H1 (cell line): ENCODE results near the gene GLRX. TPM values are rescaled to one million over a fixed set of nuclear protein-coding genes. Genes with fewer than 3 reads are reported as not detected.

Experiments used
- BACH1 ChIP-seq: IDR thresholded peaks from 2 replicates; pipeline ENCODE4 v1.6.1; 2012; ENCODE audit warnings: low read length, improper control_type of control experiment
- CBX8 ChIP-seq: fragments of 300-800, 300-1000 bp; sonication (generic); IDR thresholded peaks from 2 replicates; pipeline ENCODE4 v1.7.1; 2016; ENCODE audit warnings: low read depth, low read length, borderline replicate concordance
- FOSL1 ChIP-seq: IDR thresholded peaks from 2 replicates; pipeline ENCODE4 v1.6.1; 2011; ENCODE audit warnings: mild to moderate bottlenecking, low read depth, low read length, moderate library complexity; ENCODE audit not compliant: insufficient read depth
- GTF2F1 ChIP-seq: IDR thresholded peaks from 2 replicates; pipeline ENCODE4 v1.6.1; 2012; ENCODE audit warnings: low read depth, low read length, improper control_type of control experiment, borderline replicate concordance
- JUND ChIP-seq: IDR thresholded peaks from 2 replicates; pipeline ENCODE4 v1.6.1; 2011; ENCODE audit warnings: mild to moderate bottlenecking, improper control_type of control experiment, low read length
- KDM5A ChIP-seq: fragments of 200-600 bp; IDR thresholded peaks from 2 replicates; pipeline ENCODE4 v1.7.1; 2012; ENCODE audit warnings: mild to moderate bottlenecking, low read length, inconsistent platforms, mixed read lengths
- MAFK ChIP-seq: IDR thresholded peaks from 2 replicates; pipeline ENCODE4 v1.6.1; 2012; ENCODE audit warnings: low read depth, mild to moderate bottlenecking, improper control_type of control experiment, low read length
- PHF8 ChIP-seq: fragments of 200-600 bp; sonication (generic); conservative IDR thresholded peaks from 2 replicates; pipeline ENCODE4 v1.7.1; 2012; ENCODE audit warnings: low read depth, mild to moderate bottlenecking, inconsistent platforms, low read length, moderate library complexity
- SIN3A ChIP-seq, 2 experiments: IDR thresholded peaks in 1 of 2; conservative IDR thresholded peaks in 1 of 2; 2 replicates each; pipeline ENCODE4 v1.6.1; 2011 to 2012; ENCODE audit warnings: low read length in 2 of 2, improper control_type of control experiment in 1 of 2, low read depth in 1 of 2, mild to moderate bottlenecking in 1 of 2
- SUZ12 ChIP-seq: fragments of 200-600 bp; sonication (generic); IDR thresholded peaks from 2 replicates; pipeline ENCODE4 v1.6.1; 2012; ENCODE audit warnings: mild to moderate bottlenecking, inconsistent platforms, low read length, moderate library complexity, mixed read lengths
- polyA plus RNA-seq, 7 experiments: library from polyadenylated mRNA; depleted of rRNA in 3 of 7; stranded (reverse) in 5 of 7; unstranded in 2 of 7; fragments of >200 nt in 5 of 7; fragments of 200-250 nt in 2 of 7; gene quantifications; 1 replicate in 5 of 7; 2 replicates in 1 of 7; 4 replicates in 1 of 7; pipeline versions ENCODE4 v1.2.1 to v1.2.3, GENCODE V29; 2011 to 2013; ENCODE audit warnings: missing spikeins in 2 of 7, mixed read lengths in 2 of 7
- total RNA-seq: library from RNA; stranded (reverse); fragmentation: NEBNext Ultra II Directional; extraction: Animal tissue kit (Norgen Biotek cat#: 25700); gene quantifications from 2 replicates; pipeline ENCODE4 v1.2.1, GENCODE V29; 2021
- TF ChIP-seq, protein P1 (sequence below): fragments of 300-600 bp; sonication (generic); IDR thresholded peaks from 2 replicates; pipeline ENCODE4 v1.7.1; 2012; ENCODE audit warnings: low read length, moderate library complexity, mild to moderate bottlenecking, inconsistent platforms; ENCODE audit not compliant: insufficient replicate concordance

The GLRX gene
- total and polyA plus RNA-seq, 2 of the 8 experiments (the other 6 are each of a cell fraction or from before 2014, with no cell fraction given): 22.9 to 31.2 TPM

DNA sequence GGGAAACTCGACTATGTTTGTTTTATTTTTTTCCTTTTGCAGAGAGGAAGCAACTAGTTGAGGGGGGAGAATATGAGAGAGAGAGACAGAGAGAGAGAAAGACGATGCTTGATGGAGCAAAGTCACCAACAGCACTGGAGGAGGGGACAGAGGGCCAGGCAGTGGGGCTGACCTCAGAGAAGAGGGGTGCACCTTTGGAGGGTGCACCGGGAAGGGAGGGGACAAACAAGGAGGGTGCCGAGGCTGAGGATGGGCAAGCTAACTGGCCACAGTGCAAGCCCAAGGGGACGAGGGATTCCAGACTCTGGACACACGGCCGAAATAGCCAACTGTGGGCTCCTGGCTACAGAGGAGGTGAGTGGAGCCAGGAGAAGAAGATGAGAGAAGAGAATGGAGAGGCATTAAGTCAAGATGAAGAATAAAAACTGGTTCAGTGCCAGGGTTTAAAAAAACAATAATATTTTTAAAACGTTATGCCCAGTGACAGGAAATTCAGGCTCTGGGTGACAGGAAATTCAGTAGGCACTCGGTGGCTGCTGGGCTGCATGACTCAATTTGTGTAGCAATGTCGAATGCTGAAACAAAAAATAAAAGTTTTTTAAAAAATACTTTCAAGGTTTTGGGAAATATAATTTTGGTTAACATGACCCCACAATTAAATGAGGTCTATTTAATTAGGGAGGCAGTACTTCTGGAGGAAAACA is 13.3 kb upstream of the GLRX start (continued):
- TF ChIP-seq, protein P1, sequence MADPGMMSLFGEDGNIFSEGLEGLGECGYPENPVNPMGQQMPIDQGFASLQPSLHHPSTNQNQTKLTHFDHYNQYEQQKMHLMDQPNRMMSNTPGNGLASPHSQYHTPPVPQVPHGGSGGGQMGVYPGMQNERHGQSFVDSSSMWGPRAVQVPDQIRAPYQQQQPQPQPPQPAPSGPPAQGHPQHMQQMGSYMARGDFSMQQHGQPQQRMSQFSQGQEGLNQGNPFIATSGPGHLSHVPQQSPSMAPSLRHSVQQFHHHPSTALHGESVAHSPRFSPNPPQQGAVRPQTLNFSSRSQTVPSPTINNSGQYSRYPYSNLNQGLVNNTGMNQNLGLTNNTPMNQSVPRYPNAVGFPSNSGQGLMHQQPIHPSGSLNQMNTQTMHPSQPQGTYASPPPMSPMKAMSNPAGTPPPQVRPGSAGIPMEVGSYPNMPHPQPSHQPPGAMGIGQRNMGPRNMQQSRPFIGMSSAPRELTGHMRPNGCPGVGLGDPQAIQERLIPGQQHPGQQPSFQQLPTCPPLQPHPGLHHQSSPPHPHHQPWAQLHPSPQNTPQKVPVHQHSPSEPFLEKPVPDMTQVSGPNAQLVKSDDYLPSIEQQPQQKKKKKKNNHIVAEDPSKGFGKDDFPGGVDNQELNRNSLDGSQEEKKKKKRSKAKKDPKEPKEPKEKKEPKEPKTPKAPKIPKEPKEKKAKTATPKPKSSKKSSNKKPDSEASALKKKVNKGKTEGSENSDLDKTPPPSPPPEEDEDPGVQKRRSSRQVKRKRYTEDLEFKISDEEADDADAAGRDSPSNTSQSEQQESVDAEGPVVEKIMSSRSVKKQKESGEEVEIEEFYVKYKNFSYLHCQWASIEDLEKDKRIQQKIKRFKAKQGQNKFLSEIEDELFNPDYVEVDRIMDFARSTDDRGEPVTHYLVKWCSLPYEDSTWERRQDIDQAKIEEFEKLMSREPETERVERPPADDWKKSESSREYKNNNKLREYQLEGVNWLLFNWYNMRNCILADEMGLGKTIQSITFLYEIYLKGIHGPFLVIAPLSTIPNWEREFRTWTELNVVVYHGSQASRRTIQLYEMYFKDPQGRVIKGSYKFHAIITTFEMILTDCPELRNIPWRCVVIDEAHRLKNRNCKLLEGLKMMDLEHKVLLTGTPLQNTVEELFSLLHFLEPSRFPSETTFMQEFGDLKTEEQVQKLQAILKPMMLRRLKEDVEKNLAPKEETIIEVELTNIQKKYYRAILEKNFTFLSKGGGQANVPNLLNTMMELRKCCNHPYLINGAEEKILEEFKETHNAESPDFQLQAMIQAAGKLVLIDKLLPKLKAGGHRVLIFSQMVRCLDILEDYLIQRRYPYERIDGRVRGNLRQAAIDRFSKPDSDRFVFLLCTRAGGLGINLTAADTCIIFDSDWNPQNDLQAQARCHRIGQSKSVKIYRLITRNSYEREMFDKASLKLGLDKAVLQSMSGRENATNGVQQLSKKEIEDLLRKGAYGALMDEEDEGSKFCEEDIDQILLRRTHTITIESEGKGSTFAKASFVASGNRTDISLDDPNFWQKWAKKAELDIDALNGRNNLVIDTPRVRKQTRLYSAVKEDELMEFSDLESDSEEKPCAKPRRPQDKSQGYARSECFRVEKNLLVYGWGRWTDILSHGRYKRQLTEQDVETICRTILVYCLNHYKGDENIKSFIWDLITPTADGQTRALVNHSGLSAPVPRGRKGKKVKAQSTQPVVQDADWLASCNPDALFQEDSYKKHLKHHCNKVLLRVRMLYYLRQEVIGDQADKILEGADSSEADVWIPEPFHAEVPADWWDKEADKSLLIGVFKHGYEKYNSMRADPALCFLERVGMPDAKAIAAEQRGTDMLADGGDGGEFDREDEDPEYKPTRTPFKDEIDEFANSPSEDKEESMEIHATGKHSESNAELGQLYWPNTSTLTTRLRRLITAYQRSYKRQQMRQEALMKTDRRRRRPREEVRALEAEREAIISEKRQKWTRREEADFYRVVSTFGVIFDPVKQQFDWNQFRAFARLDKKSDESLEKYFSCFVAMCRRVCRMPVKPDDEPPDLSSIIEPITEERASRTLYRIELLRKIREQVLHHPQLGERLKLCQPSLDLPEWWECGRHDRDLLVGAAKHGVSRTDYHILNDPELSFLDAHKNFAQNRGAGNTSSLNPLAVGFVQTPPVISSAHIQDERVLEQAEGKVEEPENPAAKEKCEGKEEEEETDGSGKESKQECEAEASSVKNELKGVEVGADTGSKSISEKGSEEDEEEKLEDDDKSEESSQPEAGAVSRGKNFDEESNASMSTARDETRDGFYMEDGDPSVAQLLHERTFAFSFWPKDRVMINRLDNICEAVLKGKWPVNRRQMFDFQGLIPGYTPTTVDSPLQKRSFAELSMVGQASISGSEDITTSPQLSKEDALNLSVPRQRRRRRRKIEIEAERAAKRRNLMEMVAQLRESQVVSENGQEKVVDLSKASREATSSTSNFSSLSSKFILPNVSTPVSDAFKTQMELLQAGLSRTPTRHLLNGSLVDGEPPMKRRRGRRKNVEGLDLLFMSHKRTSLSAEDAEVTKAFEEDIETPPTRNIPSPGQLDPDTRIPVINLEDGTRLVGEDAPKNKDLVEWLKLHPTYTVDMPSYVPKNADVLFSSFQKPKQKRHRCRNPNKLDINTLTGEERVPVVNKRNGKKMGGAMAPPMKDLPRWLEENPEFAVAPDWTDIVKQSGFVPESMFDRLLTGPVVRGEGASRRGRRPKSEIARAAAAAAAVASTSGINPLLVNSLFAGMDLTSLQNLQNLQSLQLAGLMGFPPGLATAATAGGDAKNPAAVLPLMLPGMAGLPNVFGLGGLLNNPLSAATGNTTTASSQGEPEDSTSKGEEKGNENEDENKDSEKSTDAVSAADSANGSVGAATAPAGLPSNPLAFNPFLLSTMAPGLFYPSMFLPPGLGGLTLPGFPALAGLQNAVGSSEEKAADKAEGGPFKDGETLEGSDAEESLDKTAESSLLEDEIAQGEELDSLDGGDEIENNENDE: no peak
- no peak for TF ChIP-seq BACH1
- no peak for TF ChIP-seq SIN3A (conservative IDR thresholded peaks at IDR 0.05 in 1 of 2, IDR thresholded peaks at IDR 0.05 in 1 of 2; ENCODE audit: low read depth in 1 of 2, low read length in 2 of 2)
- no peak for TF ChIP-seq GTF2F1
- TF ChIP-seq FOSL1: no peak
- no peak for TF ChIP-seq SUZ12
- TF ChIP-seq KDM5A: no peak
- TF ChIP-seq MAFK: no peak
- no peak for TF ChIP-seq PHF8
- no peak for TF ChIP-seq JUND
- TF ChIP-seq CBX8: no peak
